Aorta (tissue), 5 donors: ENCODE measurements around the gene C1QTNF12. TPM values are rescaled to one million over a fixed set of nuclear protein-coding genes. Genes with fewer than 3 reads are reported as not detected.
A peak's percentile ranks its signal among the peaks of the same experiment; 100 is the strongest.

Experiments used
- ATAC-seq: fragments of 200-7000 bp; cut with Tn5 transposase; one replicate; pipeline ENCODE4 v1.9.1; 2022; ENCODE audit warnings: moderate library complexity; ENCODE audit not compliant: low FRiP score
- DNase-seq, 2 donors: peaks; one replicate each; pipeline ENCODE4 v3.0.0-alpha.2; 2020
- H3K27ac ChIP-seq, 2 donors: one replicate each; pipeline ENCODE4 v1.5.1; 2013; ENCODE audit warnings: low read length in 2 of 2, mild to moderate bottlenecking in 2 of 2, moderate library complexity in 2 of 2, control low read depth in 1 of 2, inconsistent platforms in 1 of 2, low read depth in 1 of 2
- H3K27me3 ChIP-seq, 2 donors: one replicate each; pipeline ENCODE4 v1.6.1; 2013; ENCODE audit warnings: control low read depth in 1 of 2, low read length in 1 of 2, mild to moderate bottlenecking in 1 of 2, moderate library complexity in 1 of 2; ENCODE audit not compliant: insufficient read depth in 2 of 2, control insufficient read depth in 1 of 2
- H3K36me3 ChIP-seq, 2 donors: one replicate each; pipeline ENCODE4 v1.6.1; 2013; ENCODE audit warnings: control low read depth in 1 of 2, low read length in 1 of 2, mild to moderate bottlenecking in 1 of 2; ENCODE audit not compliant: insufficient read depth in 2 of 2, control insufficient read depth in 1 of 2
- H3K4me1 ChIP-seq, 2 donors: one replicate each; pipeline ENCODE4 v1.6.1; 2013; ENCODE audit warnings: low read length in 2 of 2, control low read depth in 1 of 2, mild to moderate bottlenecking in 1 of 2, moderate library complexity in 1 of 2; ENCODE audit not compliant: insufficient read depth in 2 of 2, control insufficient read depth in 1 of 2
- H3K4me3 ChIP-seq, 2 donors: one replicate each; pipeline ENCODE4 v1.5.1; 2013; ENCODE audit warnings: low read length in 2 of 2, control low read depth in 1 of 2, mild to moderate bottlenecking in 1 of 2
- H3K9me3 ChIP-seq: one replicate; pipeline ENCODE4 v1.6.1; 2013; ENCODE audit warnings: mild to moderate bottlenecking, low read length; ENCODE audit not compliant: control insufficient read depth
- WGBS, 2 donors: extraction: QIAGEN DNeasy Blood & Tissue Kit; methylation state at CpG; one replicate each; pipeline ENCODE4 v1.1.7; 2013; 5-methylcytosine and 5-hydroxymethylcytosine counted together
- intact Hi-C, 2 donors: fragments of 100-400 bp; cut with DNase I; formaldehyde crosslinking; loops; one replicate each; pipeline versions ENCODE4 v1.14.2 to v1.15.0; 2022
- polyA plus RNA-seq, 2 donors: library from polyadenylated mRNA; stranded (reverse); fragments of 200-250 nt; gene quantifications; one replicate each; pipeline ENCODE4 v1.2.3, GENCODE V29; 2013
- total RNA-seq, 2 donors: library from RNA; stranded (reverse); fragmentation: NEBNext Ultra II Directional; extraction: Animal tissue kit (Norgen Biotek cat#: 25700); gene quantifications; one replicate each; pipeline ENCODE4 v1.2.1, GENCODE V29; 2021
- donor health status: healthy with polysubstance abuse.
- donor health status: Bipolar disorder and iron deficiency.
- donor health status: DM: no; HTN: no; CAD: no.
- donor health status: DM: no; HTN: no; CAD: no.
- donor health status: DM: yes; HTN: yes; CAD: no.

Gene C1QTNF12
- total and polyA plus RNA-seq, 4 donors: 3.4 to 10.0 (median 4.1) TPM

DNA sequence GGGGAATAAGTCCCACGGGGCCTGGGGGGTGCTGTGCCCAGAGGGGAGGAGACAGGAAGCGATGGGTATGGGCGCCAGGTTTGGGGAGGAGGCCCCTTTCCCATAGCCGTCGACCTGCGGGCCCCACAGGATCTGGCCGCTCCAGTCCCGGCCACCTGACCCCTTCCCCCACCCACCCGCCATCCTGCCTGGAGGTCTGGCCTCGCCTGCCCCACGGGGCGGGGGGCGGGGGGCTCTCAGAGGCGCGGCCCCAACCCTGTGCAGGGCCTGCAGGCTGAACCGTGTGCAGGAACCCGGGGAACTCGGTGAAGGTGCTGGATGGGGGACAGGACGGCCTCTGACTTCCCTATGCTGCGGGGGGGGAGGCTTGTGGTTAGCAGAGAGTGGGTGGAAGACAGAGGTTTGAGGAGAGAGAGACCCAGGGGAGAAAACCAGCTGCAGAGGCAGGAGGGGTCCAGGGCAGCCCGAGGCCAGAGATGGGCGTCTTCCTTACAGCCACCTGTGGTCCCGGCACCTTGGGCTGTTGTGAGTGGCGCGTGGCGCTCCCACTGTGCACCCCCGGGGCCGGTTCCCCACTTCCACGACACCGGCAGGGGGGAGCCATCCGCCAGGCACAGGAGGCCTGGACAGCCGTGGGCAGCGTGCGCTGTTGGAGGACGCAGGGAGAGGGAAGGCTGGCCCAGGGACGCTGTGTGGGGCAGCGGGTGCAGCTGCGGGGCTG lies 37.6 kb downstream of the C1QTNF12 start:
- no peaks in the 10 kb centered on the region for H3K36me3 ChIP-seq
- no peaks in the 10 kb centered on the region for H3K9me3 ChIP-seq
- 66 to 70% methylated on average over 37 to 38 of the region's 38 CpGs for WGBS, 2 donors
- no peak overlapping the region for H3K27ac ChIP-seq
- H3K4me3 ChIP-seq: no peak overlapping the region
- H3K27me3 ChIP-seq: no peaks in the 10 kb centered on the region
- H3K4me1 ChIP-seq: no peaks in the 10 kb centered on the region
- DNase-seq (peak; percentile 45 to 69), ATAC-seq (no peak)
- intact Hi-C loops: no loop called here

DNA sequence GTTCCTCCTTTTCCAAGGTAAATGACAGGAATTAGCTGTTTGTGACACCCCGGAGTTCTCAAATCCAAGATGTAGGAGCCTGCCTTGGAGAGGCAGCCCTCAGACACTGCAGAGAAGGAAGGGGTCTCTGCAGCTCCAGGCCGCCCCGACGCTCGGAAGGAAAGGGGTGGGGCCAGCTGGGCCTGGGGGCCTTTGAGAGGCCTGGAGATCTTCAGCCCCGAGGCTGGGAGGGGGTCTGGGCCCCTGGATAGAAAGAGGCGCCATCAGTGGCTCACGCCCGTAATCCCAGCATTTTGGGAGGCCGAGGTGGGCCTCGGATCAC lies 39.0 kb downstream of the C1QTNF12 start:
- Histone ChIP-seq H3K27ac (no peak overlapping the region), H3K4me3 (no peak overlapping the region), H3K9me3 (no peaks in the 10 kb centered on the region), H3K36me3 (no peaks in the 10 kb centered on the region), H3K4me1 (no peaks in the 10 kb centered on the region), H3K27me3 (no peaks in the 10 kb centered on the region)
- 64% methylated on average over 11 of the region's 11 CpGs for WGBS, 2 donors
- DNase-seq (peak; percentile 35 to 70), ATAC-seq (no peak)
- intact Hi-C loops: no loop called here

DNA sequence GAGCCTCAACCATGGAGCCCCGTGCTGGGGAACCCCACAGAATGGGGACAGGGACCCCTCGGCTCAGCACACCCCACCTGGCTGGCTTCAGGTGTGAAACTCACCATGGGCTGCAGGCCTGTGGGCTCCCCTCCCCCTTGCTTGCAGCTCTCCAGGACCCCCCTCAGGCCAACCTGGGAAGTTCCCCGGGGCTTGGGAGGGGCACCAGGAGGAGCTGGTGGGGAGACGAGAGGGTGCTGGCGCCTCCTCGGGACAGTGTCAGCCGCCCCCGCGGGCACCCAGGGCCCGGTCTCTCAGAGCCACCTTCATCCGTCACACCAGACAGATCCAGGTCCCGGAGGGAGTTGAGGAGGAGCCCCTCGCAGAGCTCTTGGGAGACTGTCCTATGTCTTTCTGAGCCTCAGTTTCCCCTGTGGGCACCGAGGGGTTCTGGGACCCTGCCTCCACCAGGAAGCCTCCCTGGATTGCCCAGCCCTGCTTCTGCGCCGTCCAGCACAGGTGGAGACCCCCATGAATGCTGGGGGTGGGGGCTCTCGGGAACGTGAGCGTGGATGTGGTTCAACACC lies 39.5 kb downstream of the C1QTNF12 start:
- no peaks in the 10 kb centered on the region for H3K36me3 ChIP-seq
- no peaks in the 10 kb centered on the region for H3K27me3 ChIP-seq
- intact Hi-C loops: no loop called here
- ATAC-seq (no peak), DNase-seq (peak; percentile 41 to 68)
- H3K27ac ChIP-seq: no peak overlapping the region
- no peaks in the 10 kb centered on the region for H3K9me3 ChIP-seq
- WGBS, 2 donors: 53 to 57% methylated on average over 17 to 19 of the region's 19 CpGs
- H3K4me1 ChIP-seq: no peaks in the 10 kb centered on the region
- H3K4me3 ChIP-seq: no peak overlapping the region

DNA sequence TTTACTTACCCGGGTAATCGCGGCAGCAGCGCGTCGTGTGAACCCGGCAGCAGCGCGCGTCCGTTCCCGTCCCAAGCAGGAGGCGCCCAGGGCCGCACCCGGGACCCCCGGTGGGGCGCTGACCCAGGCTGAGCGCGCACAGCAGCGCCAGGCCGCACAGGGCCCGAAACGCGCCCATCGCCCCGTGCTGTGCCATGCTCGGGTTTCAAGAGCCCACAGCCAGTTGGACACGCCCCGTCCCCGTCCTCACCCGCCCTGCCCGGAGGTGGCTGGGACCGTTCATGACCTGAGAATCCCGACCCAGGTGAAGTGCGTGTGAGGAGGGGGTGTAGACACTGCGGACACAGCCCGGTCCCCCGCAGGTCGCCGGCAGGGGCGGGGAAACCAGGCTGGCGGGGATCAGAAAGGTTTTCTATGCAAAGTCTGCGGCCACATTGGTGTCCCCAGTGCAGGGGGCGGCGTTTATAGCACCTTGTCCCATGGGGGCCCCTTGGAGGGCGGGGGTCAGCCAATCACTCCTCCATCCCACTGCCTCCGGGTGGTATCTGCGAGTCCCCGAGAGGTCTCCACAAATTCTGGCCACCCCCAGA lies 40.1 kb downstream of the C1QTNF12 start, which contains the start of gene TNFRSF18:
Gene TNFRSF18, minus strand, starts transcription at position 217 of the 590 bp plus-strand sequence. Its CDS starts 21 bp downstream, at position 196.
- H3K4me1 ChIP-seq: no peaks in the 10 kb centered on the region
- WGBS, 2 donors: 4 to 5% methylated on average over 47 to 49 of the region's 49 CpGs
- intact Hi-C loops: no loop called here
- no peaks in the 10 kb centered on the region for H3K27me3 ChIP-seq
- H3K36me3 ChIP-seq: no peaks in the 10 kb centered on the region
- no peak within 1 kb of the TSS for H3K4me3 ChIP-seq
- H3K9me3 ChIP-seq: no peaks in the 10 kb centered on the region
- DNase-seq (peak; percentile 45 to 76), ATAC-seq (no peak)
- H3K27ac ChIP-seq: no peak within 1 kb of the TSS

DNA sequence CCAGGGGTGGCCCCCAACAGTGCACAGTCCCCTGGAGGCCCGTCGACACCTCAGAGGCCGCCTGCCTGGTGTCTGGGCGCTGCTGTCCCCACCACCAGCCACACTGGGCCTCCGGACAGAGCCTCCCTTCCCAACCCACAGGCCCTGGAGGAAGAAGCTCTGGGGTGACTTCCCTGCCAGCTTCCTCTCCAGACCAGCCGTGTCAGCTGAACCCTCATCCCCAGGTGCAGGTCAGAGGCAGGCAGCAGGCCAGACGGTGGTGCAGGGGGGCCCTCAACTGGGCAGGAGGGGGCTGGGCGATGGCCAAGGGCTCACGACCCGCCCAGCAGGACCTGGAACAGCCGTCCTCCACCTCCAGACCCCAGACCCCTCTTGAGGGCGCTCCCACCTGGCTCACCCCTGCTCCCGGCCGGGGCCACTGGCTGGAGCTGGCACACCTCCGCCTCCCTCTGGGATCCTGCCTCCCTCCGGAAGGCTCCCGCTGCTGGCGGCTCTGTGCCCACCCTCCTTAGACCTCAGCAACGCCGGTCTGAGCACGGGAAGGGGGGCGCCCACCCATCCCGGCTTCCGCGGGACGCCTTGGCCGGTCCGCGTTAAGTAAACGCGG lies 40.6 kb downstream of the C1QTNF12 start:
- H3K9me3 ChIP-seq: no peaks in the 10 kb centered on the region
- intact Hi-C loops: no loop called here
- no peaks in the 10 kb centered on the region for H3K4me1 ChIP-seq
- no peaks in the 10 kb centered on the region for H3K27me3 ChIP-seq
- no peak overlapping the region for H3K27ac ChIP-seq
- ATAC-seq: no peak
- peak; percentile 40 to 67 for DNase-seq
- 31 to 35% methylated on average over 27 to 31 of the region's 31 CpGs for WGBS, 2 donors
- H3K4me3 ChIP-seq: no peak overlapping the region
- H3K36me3 ChIP-seq: no peaks in the 10 kb centered on the region

DNA sequence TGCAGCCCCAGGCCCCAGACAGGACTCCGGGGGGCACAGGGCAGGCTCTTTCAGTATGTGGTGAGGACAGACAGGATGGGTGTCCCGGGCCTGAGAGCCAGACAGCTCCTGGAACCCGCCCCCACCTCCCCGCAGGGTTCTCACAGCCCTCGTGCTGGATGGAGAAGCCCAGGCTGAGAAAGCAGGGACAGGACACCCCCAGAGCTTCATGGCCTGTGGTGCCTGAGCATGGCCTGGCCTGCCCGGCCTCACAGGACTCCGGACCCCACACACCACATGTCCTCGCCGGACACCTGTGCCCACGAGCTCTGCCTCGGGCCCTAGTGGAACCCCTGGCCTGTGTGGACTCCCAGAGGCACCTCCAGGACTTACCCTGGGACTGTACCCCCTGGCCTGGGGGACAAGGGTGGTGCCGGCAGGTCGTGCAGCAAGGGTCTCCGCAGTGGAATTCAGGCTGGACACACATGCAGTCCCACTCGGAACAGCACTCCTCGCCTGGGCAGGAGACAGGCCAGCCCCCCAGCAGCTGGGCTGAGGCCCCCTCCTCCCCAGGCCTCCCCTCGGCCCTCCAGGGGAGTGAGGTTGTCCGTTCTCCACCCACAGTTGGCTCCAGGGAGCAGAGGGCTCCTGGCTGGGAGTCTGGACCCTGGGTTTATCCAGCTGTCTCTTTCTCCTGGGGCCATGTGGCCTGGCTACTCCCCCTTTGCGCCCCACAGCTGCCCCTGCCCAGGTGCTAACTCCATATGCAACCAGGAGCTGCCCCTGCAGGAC lies 41.3 kb downstream of the C1QTNF12 start:
- Histone ChIP-seq H3K36me3 (no peaks in the 10 kb centered on the region), H3K4me1 (no peaks in the 10 kb centered on the region), H3K27me3 (no peaks in the 10 kb centered on the region), H3K9me3 (no peaks in the 10 kb centered on the region), H3K4me3 (no peak overlapping the region), H3K27ac (no peak overlapping the region)
- DNase-seq: peak; percentile 41 to 70
- intact Hi-C loops: no loop called here
- no peak for ATAC-seq
- 89 to 94% methylated on average over 19 of the region's 19 CpGs for WGBS, 2 donors

DNA sequence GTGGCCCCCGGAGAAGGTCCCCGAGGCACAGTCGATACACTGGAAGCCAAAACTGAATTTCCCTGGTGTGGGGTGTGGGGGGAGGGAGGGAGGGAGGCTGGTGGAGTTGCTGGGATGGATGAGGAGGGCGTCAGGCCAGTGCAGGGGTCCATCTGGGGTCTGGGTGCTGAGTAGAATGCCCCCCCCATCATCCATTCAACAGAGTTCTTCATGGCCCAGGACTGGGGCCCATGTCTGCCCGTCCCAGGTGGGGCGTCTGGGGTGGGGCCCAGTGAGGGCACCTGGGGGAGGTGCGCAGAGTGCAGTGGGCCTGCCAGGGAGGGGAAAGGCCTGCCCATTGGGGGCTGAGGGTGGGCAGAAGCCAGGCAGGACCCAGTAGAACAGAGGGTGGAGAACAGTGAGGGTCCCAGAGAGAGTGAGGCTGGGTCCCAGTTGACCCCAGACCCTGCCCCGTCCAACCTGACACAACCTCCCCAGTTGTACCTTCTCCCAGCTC lies 42.0 kb downstream of the C1QTNF12 start:
- no peak for ATAC-seq
- peak; percentile 29 to 30 for DNase-seq
- Histone ChIP-seq H3K9me3 (no peaks in the 10 kb centered on the region), H3K27ac (no peak overlapping the region), H3K4me3 (no peak overlapping the region), H3K27me3 (no peaks in the 10 kb centered on the region), H3K36me3 (no peaks in the 10 kb centered on the region), H3K4me1 (no peaks in the 10 kb centered on the region)
- intact Hi-C loops: no loop called here
- WGBS, 2 donors: 92 to 93% methylated on average over 8 of the region's 8 CpGs

DNA sequence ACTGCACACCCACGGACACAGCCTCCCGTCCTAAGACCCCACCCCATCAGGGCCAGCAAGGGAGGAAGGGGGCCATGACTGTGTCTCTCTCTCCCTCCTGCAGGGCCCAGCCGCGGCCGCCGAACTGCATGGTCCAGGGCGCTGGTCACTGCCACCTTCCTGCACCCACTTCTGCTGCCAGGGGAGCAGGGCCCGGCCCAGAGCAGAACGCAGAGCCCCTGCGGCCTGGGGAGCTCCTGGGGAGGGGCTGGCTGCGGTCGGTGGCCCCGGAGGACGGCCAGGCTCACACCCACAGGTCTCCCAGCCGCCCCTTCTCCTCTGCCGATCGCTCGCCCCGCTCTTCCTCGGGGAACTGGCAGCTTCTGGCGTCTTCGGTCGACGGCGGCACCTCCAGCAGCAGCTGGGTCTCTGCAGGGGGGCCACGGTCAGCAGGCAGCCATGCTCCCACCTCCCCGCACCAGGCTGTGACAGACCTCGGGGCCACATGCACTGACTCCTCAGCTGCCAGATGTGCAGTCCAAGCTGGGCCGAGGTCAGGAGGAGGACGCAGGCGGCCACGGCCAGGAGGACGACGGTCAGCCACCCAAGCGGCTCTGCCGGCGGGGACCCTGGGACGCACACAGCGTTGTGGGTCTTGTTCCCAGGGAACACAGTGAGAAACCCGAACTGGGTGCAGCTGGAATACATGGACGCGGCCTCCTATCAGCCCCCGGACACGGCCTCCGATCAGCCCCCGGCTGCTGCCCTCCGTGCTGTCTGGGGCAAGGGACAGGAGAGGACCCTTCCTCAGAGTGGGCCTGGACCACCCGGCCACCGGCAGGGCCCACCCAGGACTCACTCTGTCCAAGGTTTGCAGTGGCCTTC lies 42.7 kb downstream of the C1QTNF12 start:
- no peaks in the 10 kb centered on the region for H3K9me3 ChIP-seq
- H3K4me1 ChIP-seq: no peaks in the 10 kb centered on the region
- WGBS, 2 donors: 76 to 77% methylated on average over 49 of the region's 49 CpGs
- H3K4me3 ChIP-seq: no peak overlapping the region
- DNase-seq (peak; percentile 34 to 76), ATAC-seq (no peak)
- no peak overlapping the region for H3K27ac ChIP-seq
- H3K27me3 ChIP-seq: no peaks in the 10 kb centered on the region
- H3K36me3 ChIP-seq: no peaks in the 10 kb centered on the region
- intact Hi-C loops: no loop called here
